OCI-LY3 (cell line): ENCODE data around the gene DGCR6L.
"Not testable (repeated sequence)": the region's sequence is repeated elsewhere in the genome, so short reads cannot be mapped to it uniquely, and the experiment has no call there.

Source experiments
- H2AFZ ChIP-seq: fragments of 200-600, 300-600 bp; shearing (Covaris generic); 2 replicates; pipeline ENCODE4 v1.6.0; 2014; ENCODE audit warnings: antibody characterized with exemption, low read depth, low read length
- H3K27ac ChIP-seq: fragments of 200-600, 300-600 bp; sonication (generic); 2 replicates; pipeline ENCODE4 v1.5.1; 2014; ENCODE audit warnings: mild to moderate bottlenecking, low read length, moderate library complexity, mixed read lengths
- H3K27me3 ChIP-seq: fragments of 200-600, 300-600 bp; sonication (generic); 2 replicates; pipeline ENCODE4 v1.6.1; 2014; ENCODE audit warnings: low read depth, low read length, mixed read lengths
- H3K36me3 ChIP-seq: fragments of 200-600, 300-600 bp; sonication (generic); replicated peaks from 2 replicates; pipeline ENCODE3; 2014; ENCODE audit warnings: low read depth, low read length, mixed read lengths
- H3K4me1 ChIP-seq: fragments of 300-600, 200-600 bp; sonication (generic); 2 replicates; pipeline ENCODE4 v1.6.1; 2014; ENCODE audit warnings: low read length, mixed read lengths
- H3K4me2 ChIP-seq: fragments of 200-600, 300-600 bp; sonication (generic); 2 replicates; pipeline ENCODE4 v1.6.1; 2014; ENCODE audit warnings: low read length, mixed read lengths
- H3K4me3 ChIP-seq: fragments of 300-600, 200-600 bp; sonication (generic); 2 replicates; pipeline ENCODE4 v1.5.1; 2014; ENCODE audit warnings: antibody characterized with exemption, mild to moderate bottlenecking, low read length, moderate library complexity
- H3K79me2 ChIP-seq: fragments of 300-600, 200-600 bp; shearing (Covaris generic); 2 replicates; pipeline ENCODE4 v1.6.1; 2014; ENCODE audit warnings: mild to moderate bottlenecking, low read length, mixed read lengths
- H3K9ac ChIP-seq: fragments of 300-600, 200-600 bp; shearing (Covaris generic); 2 replicates; pipeline ENCODE4 v1.6.0; 2014; ENCODE audit warnings: mild to moderate bottlenecking, low read length, moderate library complexity
- H3K9me3 ChIP-seq: fragments of 200-600, 300-600 bp; shearing (Covaris generic); 2 replicates; pipeline ENCODE4 v1.6.1; 2014; ENCODE audit warnings: low read length, mixed read lengths; ENCODE audit not compliant: insufficient read depth
- H4K20me1 ChIP-seq: fragments of 200-600, 300-600 bp; sonication (generic); 2 replicates; pipeline ENCODE4 v1.6.1; 2016; ENCODE audit warnings: low read length, mixed read lengths; ENCODE audit not compliant: insufficient read depth
- EZH2phosphoT487 ChIP-seq: fragments of 200-600 bp; shearing (Covaris generic); IDR thresholded peaks from 2 replicates; pipeline ENCODE4 v1.6.1; 2018; ENCODE audit warnings: antibody characterized with exemption, mixed run types, low read depth
- TF ChIP-seq, protein P1 (sequence below): fragments of 200-600, 300-600 bp; sonication (generic); IDR thresholded peaks from 2 replicates; pipeline ENCODE4 v1.5.1; 2014; ENCODE audit warnings: antibody characterized with exemption, low read length, low read depth

Gene DGCR6L

GRCh38 chr22:20280866-20281265 lies 39.0 kb downstream of the DGCR6L start:
- peaks cover 5% of the 10 kb centered on the region for H3K27me3 ChIP-seq
- H3K4me3 ChIP-seq = no peak overlapping the region
- no peak overlapping the region for H3K27ac ChIP-seq
- H3K9ac ChIP-seq = no peak overlapping the region
- no peak overlapping the region for H3K4me2 ChIP-seq
- H3K4me1 ChIP-seq = no peaks in the 10 kb centered on the region
- no peaks in the 10 kb centered on the region for H3K9me3 ChIP-seq
- H4K20me1 ChIP-seq = no peaks in the 10 kb centered on the region
- H3K79me2 ChIP-seq = no peaks in the 10 kb centered on the region
- TF ChIP-seq EZH2phosphoT487 = no peak
- TF ChIP-seq, protein P1, sequence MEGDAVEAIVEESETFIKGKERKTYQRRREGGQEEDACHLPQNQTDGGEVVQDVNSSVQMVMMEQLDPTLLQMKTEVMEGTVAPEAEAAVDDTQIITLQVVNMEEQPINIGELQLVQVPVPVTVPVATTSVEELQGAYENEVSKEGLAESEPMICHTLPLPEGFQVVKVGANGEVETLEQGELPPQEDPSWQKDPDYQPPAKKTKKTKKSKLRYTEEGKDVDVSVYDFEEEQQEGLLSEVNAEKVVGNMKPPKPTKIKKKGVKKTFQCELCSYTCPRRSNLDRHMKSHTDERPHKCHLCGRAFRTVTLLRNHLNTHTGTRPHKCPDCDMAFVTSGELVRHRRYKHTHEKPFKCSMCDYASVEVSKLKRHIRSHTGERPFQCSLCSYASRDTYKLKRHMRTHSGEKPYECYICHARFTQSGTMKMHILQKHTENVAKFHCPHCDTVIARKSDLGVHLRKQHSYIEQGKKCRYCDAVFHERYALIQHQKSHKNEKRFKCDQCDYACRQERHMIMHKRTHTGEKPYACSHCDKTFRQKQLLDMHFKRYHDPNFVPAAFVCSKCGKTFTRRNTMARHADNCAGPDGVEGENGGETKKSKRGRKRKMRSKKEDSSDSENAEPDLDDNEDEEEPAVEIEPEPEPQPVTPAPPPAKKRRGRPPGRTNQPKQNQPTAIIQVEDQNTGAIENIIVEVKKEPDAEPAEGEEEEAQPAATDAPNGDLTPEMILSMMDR = no peak
- H2AFZ ChIP-seq = no peak overlapping the region
- no peaks in the 10 kb centered on the region for H3K36me3 ChIP-seq

DNA sequence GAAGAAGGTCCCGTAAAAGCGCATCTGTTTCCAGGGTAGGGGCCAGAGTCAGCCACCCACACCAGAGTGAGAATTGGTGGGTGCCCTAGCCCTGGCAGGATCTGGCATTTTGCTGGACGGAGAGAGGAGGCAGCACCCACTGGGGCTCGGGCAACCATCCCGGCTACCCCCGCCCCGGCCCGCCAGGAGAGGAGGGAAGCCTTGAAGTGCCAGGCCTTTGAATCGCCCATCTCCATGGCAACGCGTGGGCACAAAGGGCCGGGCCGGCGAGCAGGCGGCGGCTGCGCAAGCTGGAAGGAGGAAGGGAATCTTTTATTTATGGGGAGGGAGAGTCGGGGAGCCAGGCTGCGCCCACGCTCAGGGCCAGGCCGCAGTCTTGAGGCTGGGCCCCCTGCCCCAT lies 39.7 kb downstream of the DGCR6L start:
- H3K4me3 ChIP-seq, H3K4me1 ChIP-seq, H4K20me1 ChIP-seq, H3K9ac ChIP-seq, H3K36me3 ChIP-seq, H3K4me2 ChIP-seq, H3K27me3 ChIP-seq, H3K27ac ChIP-seq, H3K9me3 ChIP-seq, H3K79me2 ChIP-seq, H2AFZ ChIP-seq: not testable (repeated sequence)

GRCh38 chr22:20279662-20280134 lies 40.2 kb downstream of the DGCR6L start:
- no peak overlapping the region for H2AFZ ChIP-seq

GRCh38 chr22:20278726-20279490 lies 41.0 kb downstream of the DGCR6L start:
- not testable (repeated sequence) for H3K4me1 ChIP-seq, H3K9me3 ChIP-seq, H3K27me3 ChIP-seq, H3K4me3 ChIP-seq, H2AFZ ChIP-seq, H4K20me1 ChIP-seq, H3K27ac ChIP-seq, H3K79me2 ChIP-seq, H3K4me2 ChIP-seq, H3K9ac ChIP-seq, H3K36me3 ChIP-seq

More at GRCh38 chr22:20279662-20280134, 40.2 kb downstream of the DGCR6L start:
- TF ChIP-seq EZH2phosphoT487 = no peak
- TF ChIP-seq, protein P1 = no peak
- no peak overlapping the region for H3K4me3 ChIP-seq
- H3K27ac ChIP-seq = no peak overlapping the region
- H3K4me2 ChIP-seq = no peak overlapping the region
- H3K36me3 ChIP-seq = no peaks in the 10 kb centered on the region
- H3K9ac ChIP-seq = no peak overlapping the region
- H3K27me3 ChIP-seq = peaks cover 5% of the 10 kb centered on the region
- H3K9me3 ChIP-seq = no peaks in the 10 kb centered on the region
- no peaks in the 10 kb centered on the region for H3K4me1 ChIP-seq
- H3K79me2 ChIP-seq = no peaks in the 10 kb centered on the region
- H4K20me1 ChIP-seq = no peaks in the 10 kb centered on the region

- not testable (repeated sequence) for H3K79me2 ChIP-seq, H2AFZ ChIP-seq, H3K4me1 ChIP-seq, H3K36me3 ChIP-seq, H3K9ac ChIP-seq, H3K9me3 ChIP-seq, H4K20me1 ChIP-seq, H3K27me3 ChIP-seq, H3K4me2 ChIP-seq, H3K27ac ChIP-seq, H3K4me3 ChIP-seq
These were observed 41.8 kb downstream of the DGCR6L start for GRCh38 chr22:20277936-20278635.
